ENCODE measurements around the gene OR4N2. TPM values are rescaled to one million over a fixed set of nuclear protein-coding genes. Genes with fewer than 3 reads are reported as not detected.
"Not testable (repeated sequence)": the region's sequence is repeated elsewhere in the genome, so short reads cannot be mapped to it uniquely, and the experiment has no call there.

OR4N2 gene
- polyA plus RNA-seq, 10 donors: not detected

GRCh38 chr14:19834203-19834848 lies 30.8 kb downstream of the OR4N2 start:
- DNase-seq: not testable (repeated sequence)

GRCh38 chr14:19838433-19838832 lies 34.9 kb downstream of the OR4N2 start:
- no peak for DNase-seq

- no peak for DNase-seq
Observed at GRCh38 chr14:19851365-19851764, 47.8 kb downstream of the OR4N2 start.

- DNase-seq: not testable (repeated sequence)
Observed at GRCh38 chr14:19866061-19866669, 62.6 kb downstream of the OR4N2 start.

- no peak for DNase-seq
Observed at GRCh38 chr14:19873178-19873577, 69.6 kb downstream of the OR4N2 start.

- no peak for DNase-seq
Observed at GRCh38 chr14:19874842-19875241, 71.3 kb downstream of the OR4N2 start, which contains the start of gene OR4K2. TSS of gene OR4K2 (plus strand) at chr14:19875142. CDS start at chr14:19876268, 1,126 bp downstream.

GRCh38 chr14:19878029-19878642 lies 74.6 kb downstream of the OR4N2 start:
- DNase-seq: no peak

Other genes with a start within 250 kb of the OR4N2 start
- not detected for gene OR11H2, start 89.9 kb upstream of the OR4N2 start, polyA plus RNA-seq (ENCODE audit: insufficient read length in 10 of 10)
- gene OR4Q3, start 60.2 kb upstream of the OR4N2 start, polyA plus RNA-seq (ENCODE audit: insufficient read length in 10 of 10): not detected
- gene OR4M1, start 30.3 kb upstream of the OR4N2 start, polyA plus RNA-seq (ENCODE audit: insufficient read length in 10 of 10): not detected
- gene OR4K2, start 71.4 kb downstream of the OR4N2 start, polyA plus RNA-seq (ENCODE audit: insufficient read length in 10 of 10): not detected
- not detected for gene OR4K5, start 116.8 kb downstream of the OR4N2 start, polyA plus RNA-seq (ENCODE audit: insufficient read length in 10 of 10)
- gene OR4K1, start 127.1 kb downstream of the OR4N2 start, polyA plus RNA-seq (ENCODE audit: insufficient read length in 10 of 10): not detected
- not detected for gene OR4K15, start 171.8 kb downstream of the OR4N2 start, polyA plus RNA-seq (ENCODE audit: insufficient read length in 10 of 10)
- not detected for gene OR4Q2, start 198.4 kb downstream of the OR4N2 start, polyA plus RNA-seq (ENCODE audit: insufficient read length in 10 of 10)
- gene OR4K14, start 215.5 kb downstream of the OR4N2 start, polyA plus RNA-seq (ENCODE audit: insufficient read length in 10 of 10): not detected
- gene OR4K13, start 232.3 kb downstream of the OR4N2 start, polyA plus RNA-seq (ENCODE audit: insufficient read length in 10 of 10): under 1 TPM in 2 of 10 donors, not detected in 8; 0.03 to 0.04 TPM

Data from muscle of back (tissue), 11 donors.